ENCODE measurements around the gene LRSAM1. TPM values are rescaled to one million over a fixed set of nuclear protein-coding genes. Genes with fewer than 3 reads are reported as not detected.

LRSAM1 gene
- total and polyA plus RNA-seq, 9 of the 15 experiments (the other 6 are each of a cell fraction or from before 2014, with no cell fraction given) = 0.07 to 16.2 (median 4.7) TPM

DNA sequence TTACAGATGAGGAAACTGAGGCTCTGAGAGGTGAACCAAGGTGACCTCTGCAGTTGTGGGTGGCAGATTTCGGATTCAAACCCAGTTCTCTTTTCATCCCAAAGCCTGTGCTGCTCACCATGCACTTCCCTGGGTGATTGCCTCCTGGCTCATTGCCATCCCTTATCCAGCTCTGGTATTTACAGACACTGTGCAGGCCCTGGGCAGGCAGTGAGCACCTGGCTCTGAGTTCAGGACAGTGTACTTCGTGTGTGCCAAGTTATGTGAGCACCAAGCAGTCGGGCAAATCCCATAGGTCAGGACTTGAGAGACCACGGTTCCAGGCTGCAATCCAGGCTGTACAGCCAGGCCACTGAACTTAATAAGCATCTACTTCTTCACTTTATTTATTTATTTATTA lies 1.4 kb downstream of the LRSAM1 start:
- Histone ChIP-seq H3K4me3 (no peak overlapping the region), H4K20me1 (replicated peaks; ENCODE audit: control insufficient read depth, insufficient read depth, low read length) (peaks cover 28% of the 10 kb centered on the region), H3K36me3 (ENCODE audit: control insufficient read depth, insufficient read depth, low read length) (peaks cover 41% of the 10 kb centered on the region), H3K27me3 (ENCODE audit: control insufficient read depth in 2 of 2, insufficient read depth in 2 of 2, low read length in 2 of 2) (no peaks in the 10 kb centered on the region), H2AFZ (ENCODE audit: low read depth, low read length) (no peak overlapping the region), H3K9me1 (ENCODE audit: control insufficient read depth, insufficient read depth, low read length) (no peaks in the 10 kb centered on the region), H3K27ac (ENCODE audit: extremely low read depth, low read depth, low read length) (no peak overlapping the region; the same call in 2 of the 3 replicates), H3K9ac (ENCODE audit: insufficient read depth in 1 of 2, low read depth in 2 of 2, low read length in 2 of 2) (peak overlapping the region in 1 of 2 experiments; percentile 97; a peak in 1 of 4 replicates), H3K4me2 (ENCODE audit: insufficient read depth, low read length) (peak overlapping the region; percentile 100; the same call in 1 of the 2 replicates), H3K79me2 (ENCODE audit: control insufficient read depth, insufficient read depth, low read length) (peaks cover 51% of the 10 kb centered on the region), H3K9me3 (replicated peaks; ENCODE audit: control insufficient read depth, insufficient read depth, low read depth, low read length) (no peaks in the 10 kb centered on the region; the same call in 1 of the 2 replicates), H3K4me1 (replicated peaks in 1 of 2; ENCODE audit: control insufficient read depth in 2 of 2, insufficient read depth in 2 of 2, low read length in 2 of 2) (peaks cover 24 to 28% of the 10 kb centered on the region in 2 experiments; a peak in 4 of 5 replicates)
- ATAC-seq = no peak
- DNase-seq (ENCODE audit: extremely low read depth in 1 of 4, low spot score in 3 of 4) = no peak
- ChIA-PET POLR2A (interaction anchor here (0.7 to 3.6 kb wide), 3 partner anchors 9 to 18 kb away, joined by 3 to 21 read pairs (median 3); no protein-coding TSS in a partner anchor), CTCF (ENCODE audit: low intra/inter-chr PET ratio) (interaction anchor here (0.5 kb wide), 1 partner anchor 110 kb away, joined by 3 read pairs; no protein-coding TSS in a partner anchor)
- no TSS peak for BruUV-seq (replicated peaks)
- WGBS (ENCODE audit: insufficient coverage, low coverage, missing lambda C conversion rate) = 53% methylated on average over 4 of the region's 4 CpGs
- intact Hi-C loops (cut with micrococcal nuclease) (no loop called here), in situ Hi-C loops (cut with MboI) (no loop called here)
- FAIRE-seq = no peak
- peak; percentile 44; the same call in 1 of the 2 replicates for TF ChIP-seq NFIC (IDR thresholded peaks at IDR 0.05)
- no peak for TF ChIP-seq ARNT (IDR thresholded peaks at IDR 0.05)

DNA sequence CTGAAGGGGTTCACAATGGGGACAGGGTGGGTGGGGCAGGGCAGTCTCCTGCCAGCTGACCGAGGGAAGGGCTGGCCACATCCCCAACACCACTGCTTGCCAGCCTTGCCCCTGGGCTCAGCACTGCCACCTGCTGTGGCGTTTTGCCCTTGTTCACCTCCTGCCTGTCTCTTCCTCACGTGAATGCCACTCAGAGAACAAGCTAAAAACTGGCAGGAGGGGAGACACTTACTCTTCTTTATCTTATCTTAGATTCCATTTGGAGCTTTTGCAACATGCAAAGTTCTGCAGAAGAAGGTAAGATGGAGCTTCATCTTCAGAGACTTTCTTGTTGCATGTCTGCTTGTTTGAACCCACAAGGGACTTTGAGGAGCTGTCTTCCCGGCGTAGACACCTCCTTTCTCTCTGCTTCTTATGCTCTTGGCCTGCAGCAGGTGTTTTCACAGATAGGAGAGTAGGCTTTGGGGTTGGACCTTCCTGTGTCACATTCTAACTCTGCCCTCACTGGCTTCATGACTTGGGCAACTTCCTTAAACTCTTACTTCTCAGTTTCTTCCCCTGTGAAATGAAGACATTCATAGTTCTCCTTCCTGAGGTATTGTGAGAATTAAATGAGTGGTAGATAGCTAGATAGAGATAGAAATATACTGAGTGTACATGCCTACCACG lies 4.1 kb downstream of the LRSAM1 start:
- Histone ChIP-seq H3K27me3 (ENCODE audit: control insufficient read depth in 2 of 2, insufficient read depth in 2 of 2, low read length in 2 of 2) (no peaks in the 10 kb centered on the region), H3K36me3 (ENCODE audit: control insufficient read depth, insufficient read depth, low read length) (peaks cover 25% of the 10 kb centered on the region; the same call in 2 of the 3 replicates), H3K79me2 (ENCODE audit: control insufficient read depth, insufficient read depth, low read length) (peaks cover 24% of the 10 kb centered on the region), H2AFZ (ENCODE audit: low read depth, low read length) (0 out of 2 replicates have a peak overlapping the region, but pooled peaks have one; percentile 9), H3K4me1 (replicated peaks in 1 of 2; ENCODE audit: control insufficient read depth in 2 of 2, insufficient read depth in 2 of 2, low read length in 2 of 2) (peaks cover 16 to 18% of the 10 kb centered on the region in 2 experiments; a peak in 4 of 5 replicates), H3K9ac (ENCODE audit: insufficient read depth in 1 of 2, low read depth in 2 of 2, low read length in 2 of 2) (peak overlapping the region in 1 of 2 experiments; percentile 57; a peak in 2 of 4 replicates), H3K9me3 (replicated peaks; ENCODE audit: control insufficient read depth, insufficient read depth, low read depth, low read length) (no peaks in the 10 kb centered on the region), H3K4me2 (ENCODE audit: insufficient read depth, low read length) (peak overlapping the region; percentile 35), H4K20me1 (replicated peaks; ENCODE audit: control insufficient read depth, insufficient read depth, low read length) (peaks cover under 1% of the 10 kb centered on the region; the same call in 1 of the 2 replicates), H3K4me3 (no peak overlapping the region), H3K9me1 (ENCODE audit: control insufficient read depth, insufficient read depth, low read length) (no peaks in the 10 kb centered on the region), H3K27ac (ENCODE audit: extremely low read depth, low read depth, low read length) (no peak overlapping the region)
- ChIA-PET CTCF (ENCODE audit: low intra/inter-chr PET ratio) (no interaction called here), POLR2A (interaction anchor here (0.7 to 0.9 kb wide), 3 partner anchors 8 to 522 kb away, joined by 3 to 4 read pairs (median 3); no protein-coding TSS in a partner anchor)
- peak in 3 of 4 experiments; percentile 43 to 55 (median 53) for DNase-seq (ENCODE audit: extremely low read depth in 1 of 4, low spot score in 3 of 4)
- no peak for ATAC-seq
- intact Hi-C loops (cut with micrococcal nuclease) = loop anchor here (1.0 kb wide), 1 partner anchor 241 kb away; no protein-coding TSS in a partner anchor
- WGBS (ENCODE audit: insufficient coverage, low coverage, missing lambda C conversion rate) = 31% methylated on average over 6 of the region's 6 CpGs
- BruUV-seq (replicated peaks) = no TSS peak
- in situ Hi-C loops (cut with MboI) = no loop called here
- peak; percentile 49 for FAIRE-seq
- TF ChIP-seq ESRRB (CRISPR knock-in tag; IDR thresholded peaks at IDR 0.05; ENCODE audit: borderline replicate concordance) (no peak), CTBP1 (IDR thresholded peaks at IDR 0.05; ENCODE audit: borderline replicate concordance) (0 out of 2 replicates have a peak, but pooled peaks have one; percentile 16), GATA2 (CRISPR knock-in tag; IDR thresholded peaks at IDR 0.05) (peak; percentile 47), FOXK2 (conservative IDR thresholded peaks at IDR 0.05 in 1 of 2, IDR thresholded peaks at IDR 0.05 in 1 of 2; ENCODE audit: low read depth in 2 of 2) (peak; percentile 19 to 56; a peak in 2 of 4 replicates), NCOA1 (IDR thresholded peaks at IDR 0.05; ENCODE audit: low read depth) (peak; percentile 72), NCOR1 (IDR thresholded peaks at IDR 0.05) (peak; percentile 36)
- TF ChIP-seq, protein P1, sequence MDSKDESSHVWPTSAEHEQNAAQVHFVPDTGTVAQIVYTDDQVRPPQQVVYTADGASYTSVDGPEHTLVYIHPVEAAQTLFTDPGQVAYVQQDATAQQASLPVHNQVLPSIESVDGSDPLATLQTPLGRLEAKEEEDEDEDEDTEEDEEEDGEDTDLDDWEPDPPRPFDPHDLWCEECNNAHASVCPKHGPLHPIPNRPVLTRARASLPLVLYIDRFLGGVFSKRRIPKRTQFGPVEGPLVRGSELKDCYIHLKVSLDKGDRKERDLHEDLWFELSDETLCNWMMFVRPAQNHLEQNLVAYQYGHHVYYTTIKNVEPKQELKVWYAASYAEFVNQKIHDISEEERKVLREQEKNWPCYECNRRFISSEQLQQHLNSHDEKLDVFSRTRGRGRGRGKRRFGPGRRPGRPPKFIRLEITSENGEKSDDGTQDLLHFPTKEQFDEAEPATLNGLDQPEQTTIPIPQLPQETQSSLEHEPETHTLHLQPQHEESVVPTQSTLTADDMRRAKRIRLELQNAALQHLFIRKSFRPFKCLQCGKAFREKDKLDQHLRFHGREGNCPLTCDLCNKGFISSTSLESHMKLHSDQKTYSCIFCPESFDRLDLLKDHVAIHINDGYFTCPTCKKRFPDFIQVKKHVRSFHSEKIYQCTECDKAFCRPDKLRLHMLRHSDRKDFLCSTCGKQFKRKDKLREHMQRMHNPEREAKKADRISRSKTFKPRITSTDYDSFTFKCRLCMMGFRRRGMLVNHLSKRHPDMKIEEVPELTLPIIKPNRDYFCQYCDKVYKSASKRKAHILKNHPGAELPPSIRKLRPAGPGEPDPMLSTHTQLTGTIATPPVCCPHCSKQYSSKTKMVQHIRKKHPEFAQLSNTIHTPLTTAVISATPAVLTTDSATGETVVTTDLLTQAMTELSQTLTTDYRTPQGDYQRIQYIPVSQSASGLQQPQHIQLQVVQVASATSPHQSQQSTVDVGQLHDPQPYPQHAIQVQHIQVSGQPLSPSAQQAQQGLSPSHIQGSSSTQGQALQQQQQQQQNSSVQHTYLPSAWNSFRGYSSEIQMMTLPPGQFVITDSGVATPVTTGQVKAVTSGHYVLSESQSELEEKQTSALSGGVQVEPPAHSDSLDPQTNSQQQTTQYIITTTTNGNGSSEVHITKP (IDR thresholded peaks at IDR 0.05; ENCODE audit: partially characterized antibody) = peak; percentile 29

Measured in K562 (cell line).